ENCODE data around the gene TOMM34. TPM values are rescaled to one million over a fixed set of nuclear protein-coding genes. Genes with fewer than 3 reads are reported as not detected.

Gene TOMM34
- total RNA-seq, 4 donors from 2014 or later = 14.4 to 17.3 (median 15.6) TPM

GRCh38 chr20:44990957-44991356 lies 30.8 kb upstream of the TOMM34 start:
- peak overlapping the region; percentile 17 for H3K4me3 ChIP-seq

DNA sequence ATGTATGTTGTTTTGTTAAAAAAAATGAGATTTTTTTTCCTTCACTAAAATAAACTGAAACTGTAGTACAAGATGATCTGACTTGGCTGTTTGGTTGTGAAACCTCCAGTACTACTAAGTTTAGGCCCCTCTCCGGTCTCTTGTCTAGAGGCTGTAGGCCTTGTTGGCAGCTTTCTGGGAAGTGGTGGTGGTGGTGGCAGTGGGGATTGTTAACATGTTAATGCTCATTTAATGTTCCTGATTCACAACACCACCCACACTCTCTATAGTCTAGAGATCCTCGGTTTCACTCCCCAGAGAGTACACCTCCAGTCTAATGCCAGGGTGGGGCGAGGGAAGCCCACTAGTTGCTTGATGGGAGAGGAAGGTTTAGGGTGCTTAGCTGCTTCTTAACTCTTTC lies 30.2 kb upstream of the TOMM34 start:
- H3K27ac ChIP-seq = peak overlapping the region; percentile 39

More at GRCh38 chr20:44990957-44991356, 30.8 kb upstream of the TOMM34 start:
- Histone ChIP-seq H3K9me3 (no peaks in the 10 kb centered on the region), H3K36me3 (peaks cover 28% of the 10 kb centered on the region), H3K27ac (peak overlapping the region; percentile 39), H3K4me1 (peaks cover 16% of the 10 kb centered on the region), H3K27me3 (no peaks in the 10 kb centered on the region)
- DNase-seq (ENCODE audit: low spot score in 2 of 2) = no peak
- TF ChIP-seq POLR2A (IDR thresholded peaks at IDR 0.05) (no peak), POLR2AphosphoS5 (IDR thresholded peaks at IDR 0.05) (no peak), EP300 (IDR thresholded peaks at IDR 0.05) (no peak)
- TF ChIP-seq, protein P1, sequence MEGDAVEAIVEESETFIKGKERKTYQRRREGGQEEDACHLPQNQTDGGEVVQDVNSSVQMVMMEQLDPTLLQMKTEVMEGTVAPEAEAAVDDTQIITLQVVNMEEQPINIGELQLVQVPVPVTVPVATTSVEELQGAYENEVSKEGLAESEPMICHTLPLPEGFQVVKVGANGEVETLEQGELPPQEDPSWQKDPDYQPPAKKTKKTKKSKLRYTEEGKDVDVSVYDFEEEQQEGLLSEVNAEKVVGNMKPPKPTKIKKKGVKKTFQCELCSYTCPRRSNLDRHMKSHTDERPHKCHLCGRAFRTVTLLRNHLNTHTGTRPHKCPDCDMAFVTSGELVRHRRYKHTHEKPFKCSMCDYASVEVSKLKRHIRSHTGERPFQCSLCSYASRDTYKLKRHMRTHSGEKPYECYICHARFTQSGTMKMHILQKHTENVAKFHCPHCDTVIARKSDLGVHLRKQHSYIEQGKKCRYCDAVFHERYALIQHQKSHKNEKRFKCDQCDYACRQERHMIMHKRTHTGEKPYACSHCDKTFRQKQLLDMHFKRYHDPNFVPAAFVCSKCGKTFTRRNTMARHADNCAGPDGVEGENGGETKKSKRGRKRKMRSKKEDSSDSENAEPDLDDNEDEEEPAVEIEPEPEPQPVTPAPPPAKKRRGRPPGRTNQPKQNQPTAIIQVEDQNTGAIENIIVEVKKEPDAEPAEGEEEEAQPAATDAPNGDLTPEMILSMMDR (IDR thresholded peaks at IDR 0.05) = no peak

GRCh38 chr20:44988631-44989171 lies 28.5 kb upstream of the TOMM34 start:
- DNase-seq (ENCODE audit: low spot score in 2 of 2) = no peak
- Histone ChIP-seq H3K4me1 (peaks cover 15% of the 10 kb centered on the region), H3K27ac (no peak overlapping the region), H3K4me3 (no peak overlapping the region), H3K27me3 (no peaks in the 10 kb centered on the region), H3K36me3 (peaks cover 38% of the 10 kb centered on the region), H3K9me3 (no peaks in the 10 kb centered on the region)
- WGBS = 81% methylated on average over 1 of the region's 1 CpG
- TF ChIP-seq, protein P1 (IDR thresholded peaks at IDR 0.05) = no peak

More for the DNA sequence above, 30.2 kb upstream of the TOMM34 start:
- Histone ChIP-seq H3K9me3 (no peaks in the 10 kb centered on the region), H3K36me3 (peaks cover 27% of the 10 kb centered on the region), H3K4me3 (peak overlapping the region; percentile 17), H3K4me1 (peaks cover 16% of the 10 kb centered on the region), H3K27me3 (no peaks in the 10 kb centered on the region)
- TF ChIP-seq, protein P1 (IDR thresholded peaks at IDR 0.05) = no peak
- TF ChIP-seq EP300 (IDR thresholded peaks at IDR 0.05) (no peak), POLR2A (IDR thresholded peaks at IDR 0.05) (no peak), POLR2AphosphoS5 (IDR thresholded peaks at IDR 0.05) (no peak)
- no peak for DNase-seq (ENCODE audit: low spot score in 2 of 2)
- WGBS = 55% methylated on average over 3 of the region's 3 CpGs

- H3K4me1 ChIP-seq = peaks cover 5% of the 10 kb centered on the region
- no peak for DNase-seq (ENCODE audit: low spot score in 2 of 2)
- H3K9me3 ChIP-seq = no peaks in the 10 kb centered on the region
- H3K27ac ChIP-seq = no peak overlapping the region
- 90% methylated on average over 7 of the region's 7 CpGs for WGBS
- H3K36me3 ChIP-seq = peaks cover 73% of the 10 kb centered on the region
- no peak overlapping the region for H3K4me3 ChIP-seq
- no peaks in the 10 kb centered on the region for H3K27me3 ChIP-seq
- no peak for TF ChIP-seq EP300 (IDR thresholded peaks at IDR 0.05)
- TF ChIP-seq, protein P1 (IDR thresholded peaks at IDR 0.05) = no peak
- no peak for TF ChIP-seq POLR2AphosphoS5 (IDR thresholded peaks at IDR 0.05)
- TF ChIP-seq POLR2A (IDR thresholded peaks at IDR 0.05) = no peak
Observed at GRCh38 chr20:44983093-44983674, 23.0 kb upstream of the TOMM34 start.

DNA sequence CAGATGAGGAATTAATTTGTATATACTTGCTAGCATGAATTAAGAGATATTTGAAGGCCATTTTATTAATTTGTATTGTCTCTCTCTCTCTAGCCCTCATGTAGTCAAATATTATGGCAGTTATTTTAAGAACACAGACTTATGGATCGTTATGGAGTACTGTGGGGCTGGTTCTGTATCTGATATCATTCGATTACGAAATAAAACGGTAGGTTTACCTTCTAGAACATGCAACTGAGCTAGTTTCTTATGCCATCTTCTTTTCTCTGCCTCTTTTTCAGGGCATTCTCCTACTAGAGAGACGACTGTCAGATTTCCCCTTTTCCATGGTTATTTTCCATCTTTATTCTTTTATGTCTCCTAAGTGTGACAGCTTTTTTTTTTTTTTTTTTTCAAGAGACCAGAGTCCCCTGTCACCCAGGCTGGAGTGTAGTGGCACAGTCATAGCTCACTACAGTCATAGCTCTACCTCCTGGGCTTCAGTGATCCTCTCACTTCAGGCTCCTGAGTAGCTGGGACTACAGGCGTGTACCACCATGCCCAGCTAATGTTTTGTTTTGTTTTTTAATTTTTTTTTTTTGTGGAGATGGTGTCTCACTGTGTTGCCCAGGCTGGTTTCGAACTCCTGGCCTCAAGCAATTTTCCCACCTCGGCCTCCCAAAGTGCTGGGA lies 21.7 kb upstream of the TOMM34 start:
- Histone ChIP-seq H3K4me3 (no peak overlapping the region), H3K9me3 (no peaks in the 10 kb centered on the region), H3K27ac (no peak overlapping the region), H3K36me3 (peaks cover 61% of the 10 kb centered on the region), H3K27me3 (no peaks in the 10 kb centered on the region), H3K4me1 (peaks cover 5% of the 10 kb centered on the region)
- no peak for DNase-seq (ENCODE audit: low spot score in 2 of 2)
- TF ChIP-seq POLR2AphosphoS5 (IDR thresholded peaks at IDR 0.05) (no peak), POLR2A (IDR thresholded peaks at IDR 0.05) (no peak), EP300 (IDR thresholded peaks at IDR 0.05) (no peak)
- TF ChIP-seq, protein P1 (IDR thresholded peaks at IDR 0.05) = no peak
- WGBS = 88% methylated on average over 8 of the region's 8 CpGs

Data from suprapubic skin (tissue), 4 donors.